Neural crest cell (in vitro differentiated cells): ENCODE results near the gene PHLDB2. TPM values are rescaled to one million over a fixed set of nuclear protein-coding genes. Genes with fewer than 3 reads are reported as not detected.
A peak's percentile ranks its signal among the peaks of the same experiment; 100 is the strongest.

Source experiments
- DNase-seq: peaks from one replicate; pipeline ENCODE4 v3.0.0; 2021; ENCODE audit warnings: low read depth, mixed read lengths, low spot score
- H3K27ac Mint-ChIP-seq: one replicate; pipeline ENCODE4 v1.8.0; 2021; ENCODE audit warnings: mild to moderate bottlenecking, mixed read lengths; ENCODE audit not compliant: unreplicated experiment
- H3K27me3 Mint-ChIP-seq: 2 replicates; pipeline ENCODE4 v1.8.0; 2021; ENCODE audit warnings: low read depth, mild to moderate bottlenecking, mixed read lengths
- H3K36me3 Mint-ChIP-seq: 2 replicates; pipeline ENCODE4 v1.8.0; 2021; ENCODE audit warnings: low read depth, mild to moderate bottlenecking, mixed read lengths
- H3K4me1 Mint-ChIP-seq: 2 replicates; pipeline ENCODE4 v1.8.0; 2021; ENCODE audit warnings: mixed read lengths
- H3K4me3 Mint-ChIP-seq: one replicate; pipeline ENCODE4 v1.8.0; 2021; ENCODE audit warnings: mild to moderate bottlenecking, mixed read lengths
- H3K9me3 Mint-ChIP-seq: 2 replicates; pipeline ENCODE4 v1.8.0; 2021; ENCODE audit warnings: mixed read lengths
- CTCF ChIP-seq: fragments of 200-600 bp; sonication (generic); conservative IDR thresholded peaks from 2 replicates; pipeline ENCODE4 v1.5.0; 2021; ENCODE audit warnings: antibody characterized with exemption, mild to moderate bottlenecking
- total RNA-seq: library from RNA; stranded (reverse); gene quantifications from 2 replicates; pipeline ENCODE4 v1.2.1, GENCODE V29; 2021

Gene PHLDB2
- total RNA-seq, 1 donor from 2014 or later: 49.0 TPM

DNA sequence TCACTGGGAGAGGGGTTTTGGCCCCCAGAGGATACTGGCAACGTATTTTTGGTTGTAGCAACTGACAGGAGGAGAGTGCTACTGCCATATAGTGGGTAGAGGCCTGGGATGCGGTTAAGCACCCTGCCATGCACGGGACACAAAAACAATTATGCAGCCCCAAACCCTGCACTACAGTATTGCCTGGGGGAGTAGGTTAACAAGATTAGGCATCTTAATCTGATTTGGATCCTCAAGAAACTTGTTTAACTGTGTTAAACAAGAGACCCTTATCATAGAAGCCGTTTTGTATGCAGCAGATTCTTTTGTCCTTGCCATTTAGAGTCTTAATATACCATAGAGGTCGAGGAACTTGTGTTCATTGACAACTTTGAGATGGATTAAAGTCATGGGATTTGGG is 3.4 kb downstream of the PHLDB2 start:
- Mint-ChIP-seq H3K9me3 (no peaks in the 10 kb centered on the region), H3K27ac (no peak overlapping the region), H3K27me3 (no peaks in the 10 kb centered on the region), H3K4me1 (peaks cover 66% of the 10 kb centered on the region), H3K4me3 (peak overlapping the region; percentile 99), H3K36me3 (no peaks in the 10 kb centered on the region)
- no peak for TF ChIP-seq CTCF
- DNase-seq: no peak

- Mint-ChIP-seq H3K4me1 (peaks cover 66% of the 10 kb centered on the region), H3K36me3 (no peaks in the 10 kb centered on the region), H3K27ac (peak overlapping the region; percentile 48), H3K27me3 (no peaks in the 10 kb centered on the region), H3K9me3 (no peaks in the 10 kb centered on the region), H3K4me3 (peak overlapping the region; percentile 99)
- no peak for DNase-seq
- TF ChIP-seq CTCF: no peak
Observed at GRCh38 chr3:111862974-111863373, 3.9 kb downstream of the PHLDB2 start.

DNA sequence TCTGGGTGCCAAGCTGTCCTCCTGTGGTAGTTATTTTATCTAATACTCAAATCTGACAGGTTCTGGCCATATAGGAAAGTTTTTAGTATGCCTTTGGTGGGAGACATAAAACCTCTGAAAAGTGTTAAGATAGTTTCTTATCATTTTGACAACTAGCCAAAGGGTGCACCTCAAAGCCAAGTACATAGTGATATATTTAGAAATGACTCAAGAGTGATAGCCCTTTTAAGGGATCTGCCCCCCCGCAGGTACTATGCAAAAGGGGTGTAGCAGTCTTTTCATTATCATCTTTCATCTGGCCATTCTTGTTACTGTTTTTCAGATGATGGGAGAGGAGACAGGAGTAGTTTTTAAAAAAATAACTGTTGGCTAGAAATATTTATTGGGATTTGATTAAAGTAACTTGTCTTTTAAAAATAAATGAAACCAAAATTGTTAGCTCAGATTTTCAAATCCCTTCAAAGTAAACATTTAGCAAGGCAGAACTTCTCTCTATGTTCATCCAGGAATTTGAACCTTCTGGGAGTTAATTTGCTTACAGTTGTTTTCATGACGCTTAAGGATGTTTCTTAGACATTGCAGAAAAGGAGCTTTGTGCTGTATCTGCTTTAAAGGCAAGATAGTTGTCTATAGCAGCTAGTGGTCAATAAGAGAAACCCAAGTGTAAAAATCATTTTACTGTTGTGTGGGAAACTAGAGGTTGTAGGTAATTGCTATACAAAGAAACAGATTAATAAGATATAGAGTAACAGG is 5.1 kb downstream of the PHLDB2 start:
- Mint-ChIP-seq H3K36me3 (no peaks in the 10 kb centered on the region), H3K4me3 (peak overlapping the region; percentile 36)
- no peak for DNase-seq

GRCh38 chr3:111864821-111865656 is 6.0 kb downstream of the PHLDB2 start:
- H3K4me3 Mint-ChIP-seq: peak overlapping the region; percentile 31
- no peak for TF ChIP-seq CTCF
- no peaks in the 10 kb centered on the region for H3K36me3 Mint-ChIP-seq
- H3K9me3 Mint-ChIP-seq: no peaks in the 10 kb centered on the region
- H3K27me3 Mint-ChIP-seq: no peaks in the 10 kb centered on the region
- H3K27ac Mint-ChIP-seq: peak overlapping the region; percentile 23
- DNase-seq: no peak
- peaks cover 78% of the 10 kb centered on the region for H3K4me1 Mint-ChIP-seq

More for the DNA sequence above, 5.1 kb downstream of the PHLDB2 start:
- Mint-ChIP-seq H3K27ac (no peak overlapping the region), H3K9me3 (no peaks in the 10 kb centered on the region), H3K27me3 (no peaks in the 10 kb centered on the region), H3K4me1 (peaks cover 70% of the 10 kb centered on the region)
- no peak for TF ChIP-seq CTCF

DNA sequence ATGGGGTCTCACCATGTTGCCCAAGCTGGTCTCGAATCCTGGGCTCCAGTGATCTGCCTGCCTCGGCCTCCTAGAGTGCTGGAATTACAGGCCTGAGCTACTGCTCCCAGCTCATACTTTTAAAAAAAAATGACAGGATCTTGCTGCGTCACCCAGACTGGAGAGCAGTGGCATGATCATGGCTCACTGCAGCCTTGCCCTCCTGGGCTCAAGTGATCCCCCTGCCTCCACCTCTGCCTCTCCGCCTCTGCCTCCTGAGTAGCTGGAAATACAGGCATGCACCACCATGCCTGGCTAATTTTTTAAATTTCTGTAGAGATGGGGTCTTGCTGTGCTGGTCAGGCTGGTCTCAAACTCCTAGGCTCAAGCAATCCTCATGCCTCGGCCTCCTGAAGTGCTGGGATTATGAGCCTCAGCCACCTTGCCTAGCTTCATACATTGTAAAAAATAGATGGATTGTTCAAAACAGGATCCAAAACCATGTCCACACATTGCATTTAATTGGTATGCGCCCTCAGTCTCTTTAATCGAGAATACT is 8.9 kb downstream of the PHLDB2 start:
- no peaks in the 10 kb centered on the region for H3K36me3 Mint-ChIP-seq
- H3K27me3 Mint-ChIP-seq: no peaks in the 10 kb centered on the region
- DNase-seq: no peak
- H3K4me3 Mint-ChIP-seq: no peak overlapping the region
- peak overlapping the region; percentile 44 for H3K27ac Mint-ChIP-seq
- H3K4me1 Mint-ChIP-seq: peaks cover 78% of the 10 kb centered on the region
- no peak for TF ChIP-seq CTCF
- H3K9me3 Mint-ChIP-seq: no peaks in the 10 kb centered on the region
